Fibroblast of villous mesenchyme (primary cell): Measurements from ENCODE around the gene TJP1. TPM values are rescaled to one million over a fixed set of nuclear protein-coding genes. Genes with fewer than 3 reads are reported as not detected.

ENCODE experiments used
- DNase-seq: peaks from one replicate; pipeline ENCODE4 v3.0.0-alpha.2; 2010; ENCODE audit warnings: low read depth
- H3K4me3 ChIP-seq: 2 replicates; pipeline ENCODE4 v1.5.1; 2011; ENCODE audit warnings: low read depth, mild to moderate bottlenecking, low read length
- total RNA-seq: library from RNA; depleted of rRNA; stranded (reverse); fragments of >200 nt; gene quantifications from 2 replicates; pipeline ENCODE4 v1.2.3, GENCODE V29; 2012
- TF ChIP-seq, protein P1 (sequence below): IDR thresholded peaks from 2 replicates; pipeline ENCODE4 v1.5.1; 2012; ENCODE audit warnings: low read depth, mild to moderate bottlenecking, low read length; ENCODE audit not compliant: insufficient read depth

Gene TJP1
- total RNA-seq, 1 donor, result 103 TPM

- TF ChIP-seq, protein P1, sequence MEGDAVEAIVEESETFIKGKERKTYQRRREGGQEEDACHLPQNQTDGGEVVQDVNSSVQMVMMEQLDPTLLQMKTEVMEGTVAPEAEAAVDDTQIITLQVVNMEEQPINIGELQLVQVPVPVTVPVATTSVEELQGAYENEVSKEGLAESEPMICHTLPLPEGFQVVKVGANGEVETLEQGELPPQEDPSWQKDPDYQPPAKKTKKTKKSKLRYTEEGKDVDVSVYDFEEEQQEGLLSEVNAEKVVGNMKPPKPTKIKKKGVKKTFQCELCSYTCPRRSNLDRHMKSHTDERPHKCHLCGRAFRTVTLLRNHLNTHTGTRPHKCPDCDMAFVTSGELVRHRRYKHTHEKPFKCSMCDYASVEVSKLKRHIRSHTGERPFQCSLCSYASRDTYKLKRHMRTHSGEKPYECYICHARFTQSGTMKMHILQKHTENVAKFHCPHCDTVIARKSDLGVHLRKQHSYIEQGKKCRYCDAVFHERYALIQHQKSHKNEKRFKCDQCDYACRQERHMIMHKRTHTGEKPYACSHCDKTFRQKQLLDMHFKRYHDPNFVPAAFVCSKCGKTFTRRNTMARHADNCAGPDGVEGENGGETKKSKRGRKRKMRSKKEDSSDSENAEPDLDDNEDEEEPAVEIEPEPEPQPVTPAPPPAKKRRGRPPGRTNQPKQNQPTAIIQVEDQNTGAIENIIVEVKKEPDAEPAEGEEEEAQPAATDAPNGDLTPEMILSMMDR, result no peak
- no peak for DNase-seq
- no peak overlapping the region for H3K4me3 ChIP-seq
These were observed 20.0 kb upstream of the TJP1 start for GRCh38 chr15:29842290-29842689.

DNA sequence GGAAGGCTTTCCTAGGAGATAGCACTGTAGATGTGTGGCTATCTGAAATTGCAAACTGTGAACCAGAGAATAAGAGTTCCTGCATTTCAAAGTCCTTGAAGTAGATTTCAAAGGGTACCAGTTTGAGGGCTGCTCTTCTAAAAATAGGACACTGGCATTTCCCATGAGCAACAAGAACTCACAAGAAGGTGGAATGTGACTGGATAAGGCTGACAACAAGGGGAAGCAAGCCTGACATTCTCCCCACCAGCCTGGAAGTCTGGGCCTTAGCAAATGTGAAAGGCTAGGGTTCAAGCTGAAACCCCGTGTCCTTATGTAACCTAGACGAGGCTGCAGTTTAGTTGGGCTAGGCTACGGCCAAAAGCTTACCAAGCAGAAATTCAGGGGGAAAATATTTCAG is 18.7 kb upstream of the TJP1 start:
- TF ChIP-seq, protein P1, result no peak
- no peak overlapping the region for H3K4me3 ChIP-seq
- no peak for DNase-seq

- H3K4me3 ChIP-seq, result no peak overlapping the region
- DNase-seq, result no peak
- TF ChIP-seq, protein P1, result no peak
These were observed 17.8 kb upstream of the TJP1 start for GRCh38 chr15:29840054-29840453.

DNA sequence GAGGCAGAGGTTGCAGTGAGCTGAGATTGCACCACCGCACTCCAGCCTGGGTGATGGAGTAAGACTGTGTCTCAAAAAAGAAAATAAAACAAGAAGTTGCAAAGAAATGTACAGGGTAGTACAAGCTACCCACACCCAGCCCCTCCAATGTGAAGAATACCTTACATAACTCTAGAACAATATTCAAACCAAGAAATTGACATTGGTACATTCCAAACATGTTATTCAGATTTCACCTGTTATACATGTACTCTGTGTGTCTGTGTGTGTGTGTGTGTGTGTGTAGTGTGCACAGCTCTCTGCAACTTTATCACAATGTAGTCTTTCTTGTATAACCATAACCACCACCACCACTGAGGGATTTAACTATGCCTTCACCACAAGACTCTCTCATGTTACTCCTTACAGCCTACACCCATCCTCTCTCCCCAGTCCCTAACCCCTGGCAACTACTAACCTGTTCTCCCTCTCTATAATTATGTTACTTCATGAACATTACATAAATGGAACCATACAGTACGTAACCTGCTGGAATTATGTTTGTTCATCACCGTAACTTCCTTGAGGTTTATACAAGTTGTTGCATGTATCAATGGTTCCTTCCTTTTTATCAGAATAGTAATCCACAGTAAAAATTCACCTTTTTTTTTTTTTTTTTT is 16.2 kb upstream of the TJP1 start:
- DNase-seq, result no peak
- H3K4me3 ChIP-seq, result no peak overlapping the region
- TF ChIP-seq, protein P1, result no peak

DNA sequence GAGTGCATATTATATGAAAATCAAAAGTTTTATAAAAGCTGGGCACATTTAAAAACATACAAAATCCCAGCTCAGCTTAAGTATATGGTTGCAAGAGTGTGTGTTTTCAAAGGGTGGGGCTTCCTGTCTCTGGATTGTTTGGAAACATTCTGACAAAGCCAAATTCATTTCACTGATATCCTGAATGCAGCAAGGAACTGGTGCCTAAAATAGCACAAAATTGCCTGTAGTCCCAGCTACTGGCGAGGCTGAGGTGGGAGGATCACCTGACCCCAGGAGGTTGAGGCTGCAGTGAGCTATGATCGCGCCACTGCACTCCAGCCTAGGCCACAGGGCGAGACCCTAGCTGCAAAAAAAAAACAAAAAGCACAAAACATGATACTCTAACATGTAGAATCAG is 13.0 kb upstream of the TJP1 start:
- no peak for DNase-seq
- H3K4me3 ChIP-seq, result no peak overlapping the region
- TF ChIP-seq, protein P1, result no peak

GRCh38 chr15:29832709-29833108 is 10.4 kb upstream of the TJP1 start:
- TF ChIP-seq, protein P1, result no peak
- DNase-seq, result no peak
- no peak overlapping the region for H3K4me3 ChIP-seq
